Measurements from ENCODE around the gene C11orf24. TPM values are rescaled to one million over a fixed set of nuclear protein-coding genes. Genes with fewer than 3 reads are reported as not detected.

The C11orf24 gene
- total RNA-seq, 2 experiments from 2014 or later = 20.0 to 25.2 TPM

DNA sequence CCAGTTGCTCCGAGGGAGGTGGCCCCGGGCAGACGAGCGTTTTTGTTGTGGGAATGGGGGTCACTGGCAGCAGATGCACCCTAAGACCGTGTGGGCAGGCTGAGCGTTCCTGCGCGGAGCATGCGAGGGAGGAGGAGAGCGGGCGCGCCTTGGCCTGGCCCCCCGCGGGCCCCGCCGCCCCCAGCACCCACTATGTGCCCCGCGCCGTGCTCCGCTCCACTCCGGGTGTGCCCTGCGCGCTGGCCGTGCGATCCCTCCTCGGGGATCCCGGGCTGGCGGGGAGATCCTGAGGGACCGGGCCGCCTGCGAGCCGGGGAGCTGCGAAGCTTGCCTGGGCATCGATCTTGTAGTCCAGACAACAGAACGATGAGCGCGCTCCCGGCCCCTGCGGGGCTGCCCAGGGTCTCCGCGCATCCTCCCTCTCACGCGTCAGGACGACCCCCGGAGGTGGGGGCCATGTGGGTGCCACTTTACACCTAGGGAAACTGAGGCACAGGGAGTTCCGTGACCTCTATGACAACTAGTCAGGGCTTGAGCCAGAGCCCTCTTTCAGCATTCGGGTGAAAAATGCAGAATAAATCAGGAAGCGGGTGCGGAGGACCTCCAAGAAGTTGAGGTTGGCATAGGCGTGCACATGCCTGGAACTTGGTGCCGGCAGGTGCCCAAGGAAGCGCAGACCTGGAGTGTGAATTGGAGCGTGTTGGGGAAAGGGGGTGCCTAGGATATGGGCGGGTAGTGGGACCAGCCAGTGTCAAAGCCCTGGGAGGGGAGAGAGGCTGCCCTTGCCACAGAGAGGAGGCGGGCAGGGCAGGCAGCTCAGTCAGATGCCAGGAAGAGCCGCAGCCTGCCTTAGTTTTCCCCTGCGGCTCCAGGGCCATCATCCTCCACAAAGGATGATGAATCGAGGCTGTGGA lies 57.3 kb downstream of the C11orf24 start:
- CTCF ChIA-PET = no interaction called here
- H3K4me1 Mint-ChIP-seq = peaks cover 27% of the 10 kb centered on the region
- peak overlapping the region; percentile 72 for H3K4me3 Mint-ChIP-seq
- POLR2A ChIA-PET = no interaction called here
- no peak for DNase-seq
- no peaks in the 10 kb centered on the region for H3K36me3 Mint-ChIP-seq (ENCODE audit: low read depth)
- no peaks in the 10 kb centered on the region for H3K9me3 Mint-ChIP-seq
- peaks cover 21% of the 10 kb centered on the region for H3K27me3 Mint-ChIP-seq
- H3K27ac Mint-ChIP-seq = peak overlapping the region; percentile 41

GRCh38 chr11:68213555-68214172 lies 58.1 kb downstream of the C11orf24 start:
- peak; percentile 76 for DNase-seq
- H3K9me3 Mint-ChIP-seq = no peaks in the 10 kb centered on the region
- ChIA-PET CTCF (no interaction called here), POLR2A (no interaction called here)
- H3K27ac Mint-ChIP-seq = peak overlapping the region; percentile 62
- H3K4me3 Mint-ChIP-seq = peak overlapping the region; percentile 72
- peaks cover 32% of the 10 kb centered on the region for H3K4me1 Mint-ChIP-seq
- H3K36me3 Mint-ChIP-seq (ENCODE audit: low read depth) = no peaks in the 10 kb centered on the region
- H3K27me3 Mint-ChIP-seq = peaks cover 21% of the 10 kb centered on the region

DNA sequence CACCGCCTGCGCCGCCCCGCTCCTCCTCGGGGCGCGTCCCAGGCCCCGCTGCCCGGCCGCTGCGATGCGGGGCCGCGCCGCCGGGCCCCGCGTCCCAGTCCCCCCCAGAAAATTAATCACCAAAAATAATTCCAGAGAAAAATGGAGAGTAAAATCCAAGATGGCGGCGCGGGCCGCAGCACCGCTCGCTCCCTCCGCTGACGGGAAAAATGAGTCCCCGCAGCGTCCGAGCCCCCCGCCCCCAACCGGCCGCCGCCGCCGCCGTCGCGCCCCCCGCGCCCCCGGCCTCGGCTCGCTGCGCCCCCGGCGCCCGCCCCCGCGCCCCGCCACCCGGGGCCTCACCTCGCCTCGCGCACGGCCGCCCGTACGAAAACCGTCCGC lies 58.6 kb downstream of the C11orf24 start, which contains the start of gene KMT5B:
Gene KMT5B, minus strand, starts transcription at position 162 of the 381 bp plus-strand sequence. CDS start 23,220 bp downstream, outside the sequence.
- peak; percentile 30 for DNase-seq
- no peaks in the 10 kb centered on the region for H3K36me3 Mint-ChIP-seq (ENCODE audit: low read depth)

GRCh38 chr11:68212421-68213134 lies 59.2 kb downstream of the C11orf24 start:
- Mint-ChIP-seq H3K27ac (peak overlapping the region; percentile 88), H3K4me3 (peak overlapping the region; percentile 84), H3K4me1 (peaks cover 34% of the 10 kb centered on the region), H3K27me3 (peaks cover 18% of the 10 kb centered on the region), H3K9me3 (no peaks in the 10 kb centered on the region), H3K36me3 (ENCODE audit: low read depth) (no peaks in the 10 kb centered on the region)
- POLR2A ChIA-PET = interaction anchor here (0.6 kb wide), 1 partner anchor 45 kb away, joined by 3 read pairs; no protein-coding TSS in a partner anchor
- peak; percentile 63 for DNase-seq
- CTCF ChIA-PET = interaction anchor here (0.8 kb wide), 1 partner anchor 1679 kb away, joined by 3 read pairs; no protein-coding TSS in a partner anchor

More for the DNA sequence above, 58.6 kb downstream of the C11orf24 start, which contains the start of gene KMT5B:
- POLR2A ChIA-PET = no interaction called here
- peak within 1 kb of the TSS; percentile 84 for H3K4me3 Mint-ChIP-seq
- CTCF ChIA-PET = no interaction called here
- H3K27me3 Mint-ChIP-seq = peaks cover 20% of the 10 kb centered on the region
- no peaks in the 10 kb centered on the region for H3K9me3 Mint-ChIP-seq
- H3K27ac Mint-ChIP-seq = peak within 1 kb of the TSS; percentile 90
- peaks cover 34% of the 10 kb centered on the region for H3K4me1 Mint-ChIP-seq

DNA sequence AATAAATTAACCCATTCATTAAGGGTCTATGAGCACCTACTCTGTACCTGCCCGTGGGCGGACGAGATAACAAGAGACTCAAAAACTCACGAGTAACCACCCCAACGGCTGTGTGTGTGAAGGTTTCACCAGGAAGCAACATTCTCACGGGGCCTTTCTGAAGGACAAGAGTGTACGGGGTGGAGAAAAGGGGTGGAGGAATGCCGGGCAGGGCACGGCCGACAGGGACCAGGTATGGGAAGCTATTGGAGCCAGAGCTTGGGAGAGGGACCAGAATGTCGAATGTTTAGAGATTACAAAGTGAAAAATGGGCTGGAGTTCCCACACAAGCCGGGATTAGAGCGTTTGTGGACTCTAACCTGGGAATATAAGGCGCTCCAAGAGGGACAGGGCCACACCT lies 60.2 kb downstream of the C11orf24 start:
- peaks cover 14% of the 10 kb centered on the region for H3K27me3 Mint-ChIP-seq
- peak overlapping the region; percentile 84 for H3K4me3 Mint-ChIP-seq
- H3K27ac Mint-ChIP-seq = peak overlapping the region; percentile 88
- CTCF ChIA-PET = interaction anchor here (0.8 to 1.4 kb wide), 2 partner anchors 23 to 1678 kb away, joined by 3 read pairs; no protein-coding TSS in a partner anchor
- no peaks in the 10 kb centered on the region for H3K36me3 Mint-ChIP-seq (ENCODE audit: low read depth)
- POLR2A ChIA-PET = interaction anchor here (0.7 kb wide), 1 partner anchor 71 kb away, joined by 4 read pairs; no protein-coding TSS in a partner anchor
- peaks cover 39% of the 10 kb centered on the region for H3K4me1 Mint-ChIP-seq
- no peak for DNase-seq
- H3K9me3 Mint-ChIP-seq = no peaks in the 10 kb centered on the region

Other genes starting within 250 kb of the C11orf24 start
- gene NDUFS8, start 241.3 kb downstream of the C11orf24 start, total RNA-seq = 100 to 1,000 TPM; 116 to 138 TPM
- 100 to 1,000 TPM; 286 to 316 TPM for gene TCIRG1, start 232.9 kb downstream of the C11orf24 start, total RNA-seq
- gene CHKA, start 150.6 kb downstream of the C11orf24 start, total RNA-seq = 1 to 10 TPM; 4.5 to 6.3 TPM
- 10 to 100 TPM; 28.1 to 28.5 TPM for gene KMT5B, start 58.7 kb downstream of the C11orf24 start, total RNA-seq
- gene LRP5, start 40.6 kb upstream of the C11orf24 start, total RNA-seq = 10 to 100 TPM; 32.2 to 32.7 TPM
- 100 to 1,000 TPM; 114 to 124 TPM for gene PPP6R3, start 188.8 kb upstream of the C11orf24 start, total RNA-seq

All from activated CD4-positive, alpha-beta T cell treated with anti-CD3 and anti-CD28 coated beads, Interleukin-2, amount 10 ng/mL, durations not matched to agents 7 days and 5 days (primary cell).